ENCODE results near the gene FHIT. TPM values are rescaled to one million over a fixed set of nuclear protein-coding genes. Genes with fewer than 3 reads are reported as not detected.

Gene FHIT
- total RNA-seq, 1 donor from 2014 or later, result 5.7 TPM

- no peaks in the 10 kb centered on the region for H3K36me3 Mint-ChIP-seq
- Histone ChIP-seq H2AFZ (replicated peaks) (no peak overlapping the region), H3K4me1 (peaks cover 21% of the 10 kb centered on the region), H3K9me3 (ENCODE audit: low read depth) (no peaks in the 10 kb centered on the region), H3F3A (ENCODE audit: low read depth) (no peaks in the 10 kb centered on the region), H3K9ac (no peak overlapping the region), H3K4me2 (peak overlapping the region; percentile 23), H4K20me1 (ENCODE audit: low read depth) (no peaks in the 10 kb centered on the region), H3K27ac (no peak overlapping the region), H3K27me3 (no peaks in the 10 kb centered on the region), H3K79me2 (ENCODE audit: low read depth) (no peaks in the 10 kb centered on the region), H3K36me3 (no peaks in the 10 kb centered on the region), H3K4me3 (no peak overlapping the region)
- H3K27ac Mint-ChIP-seq, result no peak overlapping the region
- H3K4me3 Mint-ChIP-seq, result no peak overlapping the region
- peaks cover 17% of the 10 kb centered on the region for H3K4me1 Mint-ChIP-seq
- DNase-seq (ENCODE audit: low spot score), result peak; percentile 66
- no peaks in the 10 kb centered on the region for H3K27me3 Mint-ChIP-seq (ENCODE audit: insufficient read depth, low read depth)
- TF ChIP-seq EZH2 (IDR thresholded peaks at IDR 0.05) (no peak), EZH2phosphoT487 (IDR thresholded peaks at IDR 0.05) (no peak)
- TF ChIP-seq, protein P1, sequence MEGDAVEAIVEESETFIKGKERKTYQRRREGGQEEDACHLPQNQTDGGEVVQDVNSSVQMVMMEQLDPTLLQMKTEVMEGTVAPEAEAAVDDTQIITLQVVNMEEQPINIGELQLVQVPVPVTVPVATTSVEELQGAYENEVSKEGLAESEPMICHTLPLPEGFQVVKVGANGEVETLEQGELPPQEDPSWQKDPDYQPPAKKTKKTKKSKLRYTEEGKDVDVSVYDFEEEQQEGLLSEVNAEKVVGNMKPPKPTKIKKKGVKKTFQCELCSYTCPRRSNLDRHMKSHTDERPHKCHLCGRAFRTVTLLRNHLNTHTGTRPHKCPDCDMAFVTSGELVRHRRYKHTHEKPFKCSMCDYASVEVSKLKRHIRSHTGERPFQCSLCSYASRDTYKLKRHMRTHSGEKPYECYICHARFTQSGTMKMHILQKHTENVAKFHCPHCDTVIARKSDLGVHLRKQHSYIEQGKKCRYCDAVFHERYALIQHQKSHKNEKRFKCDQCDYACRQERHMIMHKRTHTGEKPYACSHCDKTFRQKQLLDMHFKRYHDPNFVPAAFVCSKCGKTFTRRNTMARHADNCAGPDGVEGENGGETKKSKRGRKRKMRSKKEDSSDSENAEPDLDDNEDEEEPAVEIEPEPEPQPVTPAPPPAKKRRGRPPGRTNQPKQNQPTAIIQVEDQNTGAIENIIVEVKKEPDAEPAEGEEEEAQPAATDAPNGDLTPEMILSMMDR (IDR thresholded peaks at IDR 0.05), result no peak
- H3K9me3 Mint-ChIP-seq, result no peaks in the 10 kb centered on the region
Observed at GRCh38 chr3:61008998-61009380, 242.3 kb downstream of the FHIT start.

- H3K27me3 Mint-ChIP-seq (ENCODE audit: insufficient read depth, low read depth), result no peaks in the 10 kb centered on the region
- Histone ChIP-seq H3K4me1 (peaks cover 21% of the 10 kb centered on the region), H3K27ac (no peak overlapping the region), H2AFZ (replicated peaks) (no peak overlapping the region), H3K4me3 (no peak overlapping the region), H4K20me1 (ENCODE audit: low read depth) (no peaks in the 10 kb centered on the region), H3K9ac (no peak overlapping the region), H3K79me2 (ENCODE audit: low read depth) (no peaks in the 10 kb centered on the region), H3K4me2 (peak overlapping the region; percentile 23), H3K27me3 (no peaks in the 10 kb centered on the region), H3K9me3 (ENCODE audit: low read depth) (no peaks in the 10 kb centered on the region), H3K36me3 (no peaks in the 10 kb centered on the region), H3F3A (ENCODE audit: low read depth) (no peaks in the 10 kb centered on the region)
- no peaks in the 10 kb centered on the region for H3K9me3 Mint-ChIP-seq
- DNase-seq (ENCODE audit: low spot score), result no peak
- no peak overlapping the region for H3K4me3 Mint-ChIP-seq
- TF ChIP-seq, protein P1 (IDR thresholded peaks at IDR 0.05), result no peak
- no peak for TF ChIP-seq EZH2 (IDR thresholded peaks at IDR 0.05)
- TF ChIP-seq EZH2phosphoT487 (IDR thresholded peaks at IDR 0.05), result no peak
- H3K36me3 Mint-ChIP-seq, result no peaks in the 10 kb centered on the region
- H3K4me1 Mint-ChIP-seq, result peaks cover 17% of the 10 kb centered on the region
- no peak overlapping the region for H3K27ac Mint-ChIP-seq
Observed at GRCh38 chr3:61008153-61008997, 242.9 kb downstream of the FHIT start.

- H3K4me1 Mint-ChIP-seq, result peaks cover 21% of the 10 kb centered on the region
- Histone ChIP-seq H3K27ac (no peak overlapping the region), H3K9ac (no peak overlapping the region), H3K4me1 (peaks cover 16% of the 10 kb centered on the region), H3F3A (ENCODE audit: low read depth) (no peaks in the 10 kb centered on the region), H2AFZ (replicated peaks) (no peak overlapping the region), H3K4me3 (no peak overlapping the region), H3K36me3 (no peaks in the 10 kb centered on the region), H3K4me2 (no peak overlapping the region), H4K20me1 (ENCODE audit: low read depth) (no peaks in the 10 kb centered on the region), H3K27me3 (no peaks in the 10 kb centered on the region), H3K9me3 (ENCODE audit: low read depth) (no peaks in the 10 kb centered on the region), H3K79me2 (ENCODE audit: low read depth) (no peaks in the 10 kb centered on the region)
- H3K27ac Mint-ChIP-seq, result no peak overlapping the region
- H3K9me3 Mint-ChIP-seq, result no peaks in the 10 kb centered on the region
- peaks cover 5% of the 10 kb centered on the region for H3K27me3 Mint-ChIP-seq (ENCODE audit: insufficient read depth, low read depth)
- no peak overlapping the region for H3K4me3 Mint-ChIP-seq
- no peak for DNase-seq (ENCODE audit: low spot score)
- TF ChIP-seq EZH2 (IDR thresholded peaks at IDR 0.05), result no peak
- TF ChIP-seq, protein P1 (IDR thresholded peaks at IDR 0.05), result no peak
- TF ChIP-seq EZH2phosphoT487 (IDR thresholded peaks at IDR 0.05), result no peak
- no peaks in the 10 kb centered on the region for H3K36me3 Mint-ChIP-seq
Observed at GRCh38 chr3:61005591-61005990, 245.7 kb downstream of the FHIT start.

All from neural progenitor cell (in vitro differentiated cells).